ENCODE results near the gene RYR3.

Gene RYR3

DNA sequence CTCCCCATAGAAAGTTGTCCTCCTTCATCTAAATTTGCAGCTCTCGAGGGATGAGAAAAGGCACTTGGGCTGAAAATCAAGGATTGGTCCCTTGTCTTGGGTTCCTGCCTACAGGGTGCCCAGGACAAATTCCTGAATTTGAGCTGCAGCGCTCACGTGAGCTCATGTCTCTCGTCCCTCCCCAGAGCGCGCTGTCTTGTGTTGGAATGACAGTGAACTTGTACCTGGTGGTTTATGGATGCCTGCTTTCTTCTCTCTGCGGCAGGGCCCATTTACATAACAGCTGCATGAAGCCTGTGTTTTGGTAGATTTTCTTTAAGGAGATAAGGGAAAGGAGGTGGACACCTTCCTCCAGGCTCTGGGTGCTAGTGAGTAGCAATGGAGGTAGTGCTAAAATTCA, 4.3 kb downstream of the RYR3 start:
- H3K79me2 ChIP-seq (ENCODE audit: insufficient read depth, low read length): no peaks in the 10 kb centered on the region
- no peaks in the 10 kb centered on the region for H3K9me3 ChIP-seq (ENCODE audit: insufficient read depth, low read depth, low read length)
- no peaks in the 10 kb centered on the region for H3K36me3 ChIP-seq (ENCODE audit: insufficient read depth, low read length)
- no peak overlapping the region for H3K4me3 ChIP-seq (ENCODE audit: low read length, poor library complexity, severe bottlenecking)
- H3F3A ChIP-seq (ENCODE audit: low read depth): no peaks in the 10 kb centered on the region
- H3K4me2 ChIP-seq (ENCODE audit: low read depth, low read length, poor library complexity, severe bottlenecking): no peak overlapping the region
- no peak overlapping the region for H2AFZ ChIP-seq (ENCODE audit: low read length)
- H3K9ac ChIP-seq (ENCODE audit: low read depth, low read length, poor library complexity, severe bottlenecking): no peak overlapping the region
- H3K4me1 ChIP-seq (ENCODE audit: insufficient read depth, low read length, poor library complexity, severe bottlenecking): no peaks in the 10 kb centered on the region
- no peaks in the 10 kb centered on the region for H3K9me2 ChIP-seq (replicated peaks; ENCODE audit: low read depth, low read length)
- TF ChIP-seq, protein P1, sequence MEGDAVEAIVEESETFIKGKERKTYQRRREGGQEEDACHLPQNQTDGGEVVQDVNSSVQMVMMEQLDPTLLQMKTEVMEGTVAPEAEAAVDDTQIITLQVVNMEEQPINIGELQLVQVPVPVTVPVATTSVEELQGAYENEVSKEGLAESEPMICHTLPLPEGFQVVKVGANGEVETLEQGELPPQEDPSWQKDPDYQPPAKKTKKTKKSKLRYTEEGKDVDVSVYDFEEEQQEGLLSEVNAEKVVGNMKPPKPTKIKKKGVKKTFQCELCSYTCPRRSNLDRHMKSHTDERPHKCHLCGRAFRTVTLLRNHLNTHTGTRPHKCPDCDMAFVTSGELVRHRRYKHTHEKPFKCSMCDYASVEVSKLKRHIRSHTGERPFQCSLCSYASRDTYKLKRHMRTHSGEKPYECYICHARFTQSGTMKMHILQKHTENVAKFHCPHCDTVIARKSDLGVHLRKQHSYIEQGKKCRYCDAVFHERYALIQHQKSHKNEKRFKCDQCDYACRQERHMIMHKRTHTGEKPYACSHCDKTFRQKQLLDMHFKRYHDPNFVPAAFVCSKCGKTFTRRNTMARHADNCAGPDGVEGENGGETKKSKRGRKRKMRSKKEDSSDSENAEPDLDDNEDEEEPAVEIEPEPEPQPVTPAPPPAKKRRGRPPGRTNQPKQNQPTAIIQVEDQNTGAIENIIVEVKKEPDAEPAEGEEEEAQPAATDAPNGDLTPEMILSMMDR (conservative IDR thresholded peaks at IDR 0.05; ENCODE audit: low read length): no peak
- TF ChIP-seq EZH2phosphoT487 (IDR thresholded peaks at IDR 0.05; ENCODE audit: borderline replicate concordance): no peak
- H4K20me1 ChIP-seq (ENCODE audit: insufficient read depth, low read length, poor library complexity, severe bottlenecking): no peaks in the 10 kb centered on the region
- no peaks in the 10 kb centered on the region for H3K27me3 ChIP-seq (ENCODE audit: insufficient read depth, low read length, poor library complexity, severe bottlenecking)

DNA sequence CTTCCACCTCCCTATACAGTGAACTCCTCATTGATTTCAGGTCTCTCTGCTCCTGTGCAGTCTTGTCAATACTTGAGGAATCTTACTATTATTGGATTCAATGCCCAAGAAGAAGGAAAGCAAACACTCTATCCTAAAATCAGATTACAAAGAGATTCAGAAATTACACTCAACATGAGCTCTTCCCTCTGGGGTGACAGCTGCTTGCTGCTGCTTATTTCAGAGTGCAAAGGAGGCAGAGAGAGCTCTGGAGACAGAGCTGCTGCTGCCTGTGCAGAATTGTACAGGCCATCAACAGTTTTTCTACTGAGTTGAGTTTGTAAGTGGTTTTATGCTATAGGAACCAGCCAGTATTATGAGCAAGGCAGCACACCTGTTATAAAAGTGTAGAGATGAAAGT, 7.1 kb downstream of the RYR3 start:
- no peak overlapping the region for H3K9ac ChIP-seq (ENCODE audit: low read depth, low read length, poor library complexity, severe bottlenecking)
- no peaks in the 10 kb centered on the region for H3K9me3 ChIP-seq (ENCODE audit: insufficient read depth, low read depth, low read length)
- H2AFZ ChIP-seq (ENCODE audit: low read length): no peak overlapping the region
- no peaks in the 10 kb centered on the region for H3K79me2 ChIP-seq (ENCODE audit: insufficient read depth, low read length)
- H4K20me1 ChIP-seq (ENCODE audit: insufficient read depth, low read length, poor library complexity, severe bottlenecking): no peaks in the 10 kb centered on the region
- no peak overlapping the region for H3K4me3 ChIP-seq (ENCODE audit: low read length, poor library complexity, severe bottlenecking)
- no peaks in the 10 kb centered on the region for H3F3A ChIP-seq (ENCODE audit: low read depth)
- H3K9me2 ChIP-seq (replicated peaks; ENCODE audit: low read depth, low read length): no peaks in the 10 kb centered on the region
- H3K36me3 ChIP-seq (ENCODE audit: insufficient read depth, low read length): no peaks in the 10 kb centered on the region
- peaks cover 7% of the 10 kb centered on the region for H3K4me1 ChIP-seq (ENCODE audit: insufficient read depth, low read length, poor library complexity, severe bottlenecking)
- no peak overlapping the region for H3K4me2 ChIP-seq (ENCODE audit: low read depth, low read length, poor library complexity, severe bottlenecking)
- TF ChIP-seq, protein P1 (conservative IDR thresholded peaks at IDR 0.05; ENCODE audit: low read length): no peak
- TF ChIP-seq EZH2phosphoT487 (IDR thresholded peaks at IDR 0.05; ENCODE audit: borderline replicate concordance): no peak
- H3K27me3 ChIP-seq (ENCODE audit: insufficient read depth, low read length, poor library complexity, severe bottlenecking): no peaks in the 10 kb centered on the region

DNA sequence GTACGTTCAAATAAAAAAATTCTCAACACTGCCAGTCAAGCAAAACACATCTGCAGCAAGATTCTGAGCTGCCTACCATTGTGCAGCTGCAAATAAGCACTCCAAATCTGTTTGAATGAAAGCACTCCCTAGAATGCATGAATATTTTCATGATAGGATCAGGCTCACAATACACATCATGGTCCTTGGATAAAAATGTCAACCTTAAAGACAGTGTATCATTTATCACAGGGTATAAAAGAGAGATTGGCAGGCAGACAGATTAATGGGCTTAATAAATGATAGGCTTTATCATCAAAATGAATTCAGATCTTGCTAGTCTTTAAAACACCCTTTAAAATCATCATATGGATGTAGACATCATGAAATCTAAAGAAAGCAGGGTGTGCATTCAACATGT, 9.2 kb downstream of the RYR3 start:
- TF ChIP-seq, protein P1 (conservative IDR thresholded peaks at IDR 0.05; ENCODE audit: low read length): no peak
- no peak for TF ChIP-seq EZH2phosphoT487 (IDR thresholded peaks at IDR 0.05; ENCODE audit: borderline replicate concordance)
- Histone ChIP-seq H3K36me3 (ENCODE audit: insufficient read depth, low read length) (no peaks in the 10 kb centered on the region), H3K4me2 (ENCODE audit: low read depth, low read length, poor library complexity, severe bottlenecking) (no peak overlapping the region), H3K4me3 (ENCODE audit: low read length, poor library complexity, severe bottlenecking) (no peak overlapping the region), H2AFZ (ENCODE audit: low read length) (no peak overlapping the region), H3K9ac (ENCODE audit: low read depth, low read length, poor library complexity, severe bottlenecking) (no peak overlapping the region), H4K20me1 (ENCODE audit: insufficient read depth, low read length, poor library complexity, severe bottlenecking) (no peaks in the 10 kb centered on the region), H3K79me2 (ENCODE audit: insufficient read depth, low read length) (no peaks in the 10 kb centered on the region), H3F3A (ENCODE audit: low read depth) (peaks cover 5% of the 10 kb centered on the region), H3K9me2 (replicated peaks; ENCODE audit: low read depth, low read length) (no peaks in the 10 kb centered on the region), H3K27me3 (ENCODE audit: insufficient read depth, low read length, poor library complexity, severe bottlenecking) (no peaks in the 10 kb centered on the region), H3K9me3 (ENCODE audit: insufficient read depth, low read depth, low read length) (no peaks in the 10 kb centered on the region), H3K4me1 (ENCODE audit: insufficient read depth, low read length, poor library complexity, severe bottlenecking) (peaks cover 24% of the 10 kb centered on the region)
